IMR-90 (cell line): ENCODE data around the gene FBXL16. TPM values are rescaled to one million over a fixed set of nuclear protein-coding genes. Genes with fewer than 3 reads are reported as not detected.

Source experiments
- ATAC-seq: fragments of 200-7000 bp; cut with Tn5 transposase; 2 replicates; pipeline ENCODE4 v1.9.1; 2020; ENCODE audit warnings: low read depth, mild to moderate bottlenecking, moderate library complexity
- BruUV-seq: library from RNA; stranded (reverse); fragments of 400-500 nt; replicated peaks from 2 replicates; lab custom pipeline; 2021; lab: Mats Ljungman, UMichigan
- CTCF ChIA-PET: fragments of 300-600 bp; formaldehyde crosslinking; extraction: SDS; loops from one replicate; lab custom pipeline; 2021; ENCODE audit warnings: antibody characterized with exemption; lab: Yijun Ruan, JAX
- POLR2A ChIA-PET: fragments of 300-600 bp; sonication (Branson Sonifier 250); formaldehyde crosslinking; loops from one replicate; lab custom pipeline; 2022; ENCODE audit warnings: antibody characterized with exemption; ENCODE audit not compliant: unreplicated experiment; lab: Charles Lee
- DNase-seq: peaks from one replicate; pipeline ENCODE4 v3.0.0; 2013
- H2AFZ ChIP-seq: replicated peaks from 2 replicates; pipeline ENCODE3; 2013; ENCODE audit warnings: low read length, mild to moderate bottlenecking; ENCODE audit not compliant: poor library complexity
- H2AK5ac ChIP-seq: 2 replicates; pipeline ENCODE4 v1.6.1; 2013; ENCODE audit warnings: low read depth, low read length, inconsistent platforms
- H2AK9ac ChIP-seq: replicated peaks from 2 replicates; pipeline ENCODE3; 2013; ENCODE audit warnings: mild to moderate bottlenecking, low read depth, low read length, moderate library complexity; ENCODE audit not compliant: poor library complexity
- H2BK120ac ChIP-seq: 2 replicates; pipeline ENCODE4 v1.6.1; 2013; ENCODE audit warnings: low read depth, low read length, inconsistent platforms
- H2BK15ac ChIP-seq: 3 replicates; pipeline ENCODE4 v1.6.1; 2013; ENCODE audit warnings: low read depth, low read length, inconsistent platforms
- H2BK20ac ChIP-seq: 2 replicates; pipeline ENCODE4 v1.6.1; 2013; ENCODE audit warnings: low read depth, mild to moderate bottlenecking, inconsistent platforms, low read length, moderate library complexity
- H2BK5ac ChIP-seq: 2 replicates; pipeline ENCODE4 v1.6.1; 2013; ENCODE audit warnings: mild to moderate bottlenecking, low read depth, low read length, inconsistent platforms; ENCODE audit not compliant: poor library complexity, severe bottlenecking
- H3K14ac ChIP-seq: replicated peaks from 2 replicates; pipeline ENCODE4 v1.6.1; 2013; ENCODE audit warnings: low read depth, low read length, inconsistent platforms
- H3K18ac ChIP-seq: 2 replicates; pipeline ENCODE4 v1.6.1; 2013; ENCODE audit warnings: low read depth, low read length, control low read depth
- H3K23ac ChIP-seq: 2 replicates; pipeline ENCODE4 v1.6.1; 2013; ENCODE audit warnings: low read depth, low read length, inconsistent platforms
- H3K27ac ChIP-seq: 2 replicates; pipeline ENCODE4 v1.5.1; 2013; ENCODE audit warnings: mild to moderate bottlenecking, control low read depth, low read length; ENCODE audit not compliant: insufficient read depth
- H3K27me3 ChIP-seq: 2 replicates; pipeline ENCODE4 v1.6.1; 2013; ENCODE audit warnings: low read length; ENCODE audit not compliant: control insufficient read depth, insufficient read depth
- H3K36me3 ChIP-seq: 2 replicates; pipeline ENCODE4 v1.6.1; 2013; ENCODE audit warnings: low read length, mixed read lengths; ENCODE audit not compliant: control insufficient read depth, insufficient read depth
- H3K4ac ChIP-seq: 2 replicates; pipeline ENCODE4 v1.6.1; 2013; ENCODE audit warnings: low read depth, low read length, inconsistent platforms
- H3K4me1 ChIP-seq: 2 replicates; pipeline ENCODE4 v1.6.1; 2013; ENCODE audit warnings: low read length, mixed read lengths; ENCODE audit not compliant: control insufficient read depth, insufficient read depth
- H3K4me2 ChIP-seq: 2 replicates; pipeline ENCODE4 v1.6.1; 2013; ENCODE audit warnings: low read depth, mild to moderate bottlenecking, control low read depth, low read length, moderate library complexity
- H3K4me3 ChIP-seq: 2 replicates; pipeline ENCODE4 v1.5.1; 2013; ENCODE audit warnings: low read depth, mild to moderate bottlenecking, control low read depth, low read length, moderate library complexity; ENCODE audit not compliant: insufficient read depth
- H3K56ac ChIP-seq: 2 replicates; pipeline ENCODE4 v1.6.1; 2013; ENCODE audit warnings: low read length, inconsistent platforms; ENCODE audit not compliant: insufficient read depth; ENCODE audit errors: extremely low read depth
- H3K79me1 ChIP-seq, 2 experiments: 2 replicates each; pipeline ENCODE4 v1.6.1; 2013; ENCODE audit warnings: low read length in 2 of 2, inconsistent platforms in 1 of 2, low read depth in 1 of 2
- H3K9ac ChIP-seq: 2 replicates; pipeline ENCODE4 v1.6.1; 2013; ENCODE audit warnings: low read depth, low read length, control low read depth
- H3K9me1 ChIP-seq: 2 replicates; pipeline ENCODE4 v1.6.1; 2013; ENCODE audit warnings: low read length, inconsistent platforms; ENCODE audit not compliant: insufficient read depth
- H3K9me3 ChIP-seq: 2 replicates; pipeline ENCODE4 v1.6.1; 2013; ENCODE audit warnings: low read length; ENCODE audit not compliant: control insufficient read depth, insufficient read depth
- H4K20me1 ChIP-seq: 2 replicates; pipeline ENCODE4 v1.6.1; 2013; ENCODE audit warnings: low read length, inconsistent platforms; ENCODE audit not compliant: insufficient read depth
- H4K5ac ChIP-seq: 2 replicates; pipeline ENCODE4 v1.6.1; 2013; ENCODE audit warnings: mild to moderate bottlenecking, low read depth, low read length, control low read depth
- H4K8ac ChIP-seq, 2 experiments: 2 replicates each; pipeline ENCODE4 v1.6.1; 2013; ENCODE audit warnings: low read depth in 2 of 2, low read length in 2 of 2, control low read depth in 1 of 2, inconsistent platforms in 1 of 2
- H4K91ac ChIP-seq: 2 replicates; pipeline ENCODE4 v1.6.1; 2013; ENCODE audit warnings: low read depth, low read length, inconsistent platforms; ENCODE audit not compliant: insufficient read depth
- BHLHE40 ChIP-seq: fragments of 150-350 bp; IDR thresholded peaks from 2 replicates; pipeline ENCODE4 v1.6.1; 2016; ENCODE audit warnings: mild to moderate bottlenecking, low read depth, low read length
- CEBPB ChIP-seq: IDR thresholded peaks from 2 replicates; pipeline ENCODE4 v1.6.1; 2012; ENCODE audit warnings: low read depth, low read length, improper control_type of control experiment
- CHD1 ChIP-seq: IDR thresholded peaks from 2 replicates; pipeline ENCODE4 v1.6.1; 2012; ENCODE audit warnings: low read depth, low read length, improper control_type of control experiment
- CTCF ChIP-seq: conservative IDR thresholded peaks from 2 replicates; pipeline ENCODE4 v1.5.1; 2012; ENCODE audit warnings: mild to moderate bottlenecking, low read depth, low read length, improper control_type of control experiment
- ELK1 ChIP-seq: fragments of 150-350 bp; IDR thresholded peaks from 2 replicates; pipeline ENCODE4 v1.6.1; 2016; ENCODE audit warnings: low read depth, mild to moderate bottlenecking, low read length, moderate library complexity, borderline replicate concordance
- FOS ChIP-seq: fragments of 150-350 bp; IDR thresholded peaks from 2 replicates; pipeline ENCODE4 v1.6.1; 2016; ENCODE audit warnings: low read depth, low read length
- MAZ ChIP-seq: IDR thresholded peaks from 2 replicates; pipeline ENCODE4 v1.6.1; 2012; ENCODE audit warnings: low read depth, mild to moderate bottlenecking, low read length, improper control_type of control experiment, moderate library complexity, borderline replicate concordance
- NFE2L2 ChIP-seq: fragments of 150-350 bp; IDR thresholded peaks from 2 replicates; pipeline ENCODE4 v1.6.1; 2016; ENCODE audit warnings: low read depth, mild to moderate bottlenecking, low read length
- POLR2A ChIP-seq: IDR thresholded peaks from 2 replicates; pipeline ENCODE4 v1.6.1; 2012; ENCODE audit warnings: mild to moderate bottlenecking, low read depth, low read length
- RAD21 ChIP-seq: IDR thresholded peaks from 2 replicates; pipeline ENCODE4 v1.6.1; 2012; ENCODE audit warnings: low read length, improper control_type of control experiment
- RCOR1 ChIP-seq: IDR thresholded peaks from 2 replicates; pipeline ENCODE4 v1.6.1; 2012; ENCODE audit warnings: mild to moderate bottlenecking, low read length, improper control_type of control experiment; ENCODE audit not compliant: insufficient replicate concordance
- RFX5 ChIP-seq: IDR thresholded peaks from 2 replicates; pipeline ENCODE4 v1.8.0; 2012; ENCODE audit warnings: low read depth, mild to moderate bottlenecking, low read length, moderate library complexity
- SMC3 ChIP-seq: fragments of 150-350 bp; IDR thresholded peaks from 2 replicates; pipeline ENCODE4 v1.6.1; 2016; ENCODE audit warnings: low read depth, mild to moderate bottlenecking, antibody characterized with exemption, low read length, moderate library complexity
- USF2 ChIP-seq: fragments of 150-350 bp; IDR thresholded peaks from 2 replicates; pipeline ENCODE4 v1.6.1; 2017; ENCODE audit warnings: mild to moderate bottlenecking, antibody characterized with exemption, low read length, low read depth
- WGBS, 2 experiments: methylation state at CpG; one replicate each; pipeline versions ENCODE4 v1.1.5 to v1.1.7; 2013; ENCODE audit warnings: missing lambda C conversion rate in 2 of 2; ENCODE audit not compliant: insufficient read length in 1 of 2; ENCODE audit errors: extremely low coverage in 2 of 2; 5-methylcytosine and 5-hydroxymethylcytosine counted together
- dilution Hi-C: fragments of 300-500 bp; cut with HindIII; formaldehyde crosslinking; loops from one replicate; pipeline ENCODE4 v1.14.3; 2018; ENCODE audit warnings: low sequenced_read_pairs; ENCODE audit not compliant: unreplicated experiment
- in situ Hi-C: fragments of 300-500 bp; cut with MboI; formaldehyde crosslinking; loops from 3 replicates; pipeline ENCODE4 v1.14.3; 2019; ENCODE audit warnings: low sequenced_read_pairs, inconsistent platforms, mixed read lengths
- intact Hi-C: fragments of 100-400 bp; cut with micrococcal nuclease; formaldehyde crosslinking; loops from 2 replicates; pipeline ENCODE4 v1.10.0; 2022
- polyA plus RNA-seq, 3 experiments: library from polyadenylated mRNA; depleted of rRNA; stranded (reverse); fragments of >200 nt; gene quantifications; 2 replicates each; pipeline ENCODE4 v1.2.3, GENCODE V29; 2012; ENCODE audit warnings: low replicate concordance in 1 of 3
- total RNA-seq: library from RNA; depleted of rRNA; stranded (reverse); fragments of >200 nt; gene quantifications from 2 replicates; pipeline ENCODE4 v1.2.3, GENCODE V29; 2012

Gene FBXL16
- total and polyA plus RNA-seq, 2 of the 4 experiments (the other 2 are of a cell fraction), result 0.18 to 2.2 TPM

- Histone ChIP-seq H3K9me3 (no peaks in the 10 kb centered on the region), H3K27me3 (no peaks in the 10 kb centered on the region), H3K4me1 (peaks cover 5% of the 10 kb centered on the region; the same call in 1 of the 2 replicates), H3K14ac (peak within 1 kb of the TSS; percentile 7; the same call in 1 of the 2 replicates), H4K20me1 (0 out of 2 replicates have a peak, but pooled peaks cover 5% of the 10 kb centered on the region), H3K56ac (no peak within 1 kb of the TSS), H3K4me2 (peak within 1 kb of the TSS; percentile 86), H2BK20ac (no peak within 1 kb of the TSS), H2AK5ac (peak within 1 kb of the TSS; percentile 67), H3K79me1 (peaks cover 7 to 19% of the 10 kb centered on the region in 2 experiments), H3K9me1 (peaks cover 4% of the 10 kb centered on the region; the same call in 1 of the 2 replicates), H2BK5ac (no peak within 1 kb of the TSS), H4K91ac (no peak within 1 kb of the TSS), H2AK9ac (peak within 1 kb of the TSS; percentile 95), H3K9ac (peak within 1 kb of the TSS; percentile 75), H4K8ac (peak within 1 kb of the TSS; percentile 36 to 70; a peak in 2 of 4 replicates), H3K36me3 (peaks cover 15% of the 10 kb centered on the region), H2AFZ (peak within 1 kb of the TSS; percentile 94), H3K4me3 (peak within 1 kb of the TSS; percentile 76), H3K4ac (peak within 1 kb of the TSS; percentile 45), H3K27ac (peak within 1 kb of the TSS; percentile 35; the same call in 1 of the 2 replicates), H3K18ac (no peak within 1 kb of the TSS), H2BK15ac (no peak within 1 kb of the TSS), H4K5ac (peak within 1 kb of the TSS; percentile 40), H2BK120ac (no peak within 1 kb of the TSS), H3K23ac (peak within 1 kb of the TSS; percentile 89)
- DNase-seq (peak; percentile 89), ATAC-seq (peak; percentile 96)
- WGBS, 2 experiments, result 1% methylated on average over 19 of the region's 79 CpGs; no CpG with 5 or more reads in 1 of the 2 experiments
- CTCF ChIA-PET, result no interaction called here
- BruUV-seq, result no TSS peak
- in situ Hi-C loops (no loop called here), intact Hi-C loops (loop anchor here (5.0 kb wide), 1 partner anchor 46 kb away; the partner anchor contains the start of genes CHTF18 and RPUSD1), dilution Hi-C loops (no loop called here)
- POLR2A ChIA-PET, result no interaction called here
- TF ChIP-seq NFE2L2 (no peak), CEBPB (no peak), SMC3 (peak; percentile 59), RAD21 (peak; percentile 38), FOS (peak; percentile 18; the same call in 1 of the 2 replicates), POLR2A (peak; percentile 36; the same call in 1 of the 2 replicates), ELK1 (no peak), MAZ (peak; percentile 17; the same call in 1 of the 2 replicates), CHD1 (no peak), BHLHE40 (no peak), CTCF (peak; percentile 98), RFX5 (no peak), RCOR1 (no peak), USF2 (no peak)
These were observed 35.3 kb upstream of the FBXL16 start, which contains the start of gene CIAO3 for GRCh38 chr16:740764-741505. Gene CIAO3 (minus strand): TSS chr16:740997. CDS start chr16:740985, 12 bp downstream.
